Panc1 (cell line): Measurements from ENCODE around the gene DNER. TPM values are rescaled to one million over a fixed set of nuclear protein-coding genes. Genes with fewer than 3 reads are reported as not detected.

Experiments
- ATAC-seq: fragments of 200-7000 bp; cut with Tn5 transposase; 2 replicates; pipeline ENCODE4 v1.9.1; 2020; ENCODE audit warnings: mild to moderate bottlenecking, moderate library complexity
- BruUV-seq: library from RNA; stranded (reverse); fragments of 400-500 nt; replicated peaks from 2 replicates; lab custom pipeline; 2021; lab: Mats Ljungman, UMichigan
- CTCF ChIA-PET: fragments of 300-600 bp; sonication (Branson Sonifier 250); formaldehyde crosslinking; loops from one replicate; lab custom pipeline; 2022; ENCODE audit warnings: antibody characterized with exemption; lab: Charles Lee
- POLR2A ChIA-PET: fragments of 300-600 bp; sonication (Branson Sonifier 250); formaldehyde crosslinking; loops from one replicate; lab custom pipeline; 2022; ENCODE audit warnings: antibody characterized with exemption; lab: Charles Lee
- DNase-seq: peaks from one replicate; pipeline ENCODE4 v3.0.0-alpha.2; 2010; ENCODE audit warnings: low read depth, low spot score
- H3K27ac ChIP-seq: 2 replicates; pipeline ENCODE4 v1.5.1; 2011; ENCODE audit warnings: mild to moderate bottlenecking, low read length, inconsistent platforms
- H3K27me3 ChIP-seq: fragments of 200-500 bp; sonication (Bioruptor generic); 2 replicates; pipeline ENCODE4 v1.6.0; 2014; ENCODE audit warnings: low read length, inconsistent platforms; ENCODE audit not compliant: control insufficient read depth, insufficient read depth
- H3K36me3 ChIP-seq: fragments of 200-500 bp; sonication (Bioruptor generic); 2 replicates; pipeline ENCODE4 v1.5.1; 2014; ENCODE audit warnings: inconsistent platforms, mild to moderate bottlenecking, low read length, moderate library complexity; ENCODE audit not compliant: control insufficient read depth, insufficient read depth
- H3K4me1 ChIP-seq: 2 replicates; pipeline ENCODE4 v1.5.1; 2011; ENCODE audit warnings: inconsistent platforms, mild to moderate bottlenecking, low read length, moderate library complexity; ENCODE audit not compliant: control insufficient read depth, insufficient read depth
- H3K4me3 ChIP-seq, 2 experiments: 2 replicates each; pipeline ENCODE4 v1.5.1; 2011 to 2012; ENCODE audit warnings: low read depth in 2 of 2, low read length in 2 of 2, mild to moderate bottlenecking in 2 of 2, inconsistent platforms in 1 of 2, moderate library complexity in 1 of 2
- H3K9me3 ChIP-seq: fragments of 200-500 bp; sonication (Bioruptor generic); 2 replicates; pipeline ENCODE4 v1.5.1; 2014; ENCODE audit warnings: low read depth, mild to moderate bottlenecking, inconsistent platforms, low read length, moderate library complexity; ENCODE audit not compliant: control insufficient read depth, insufficient read depth
- POLR2AphosphoS5 ChIP-seq: IDR thresholded peaks from 2 replicates; pipeline ENCODE4 v1.6.1; 2012; ENCODE audit warnings: mild to moderate bottlenecking, low read depth, low read length, moderate library complexity
- REST ChIP-seq, 2 experiments: IDR thresholded peaks; 2 replicates each; pipeline ENCODE4 v1.6.1; 2011 to 2012; ENCODE audit warnings: low read depth in 2 of 2, control low read depth in 1 of 2, low read length in 1 of 2, mild to moderate bottlenecking in 1 of 2, moderate library complexity in 1 of 2; ENCODE audit not compliant: insufficient read depth in 1 of 2
- SIN3A ChIP-seq: IDR thresholded peaks from 2 replicates; pipeline ENCODE4 v1.6.1; 2012; ENCODE audit warnings: low read depth, mild to moderate bottlenecking, low read length, moderate library complexity, borderline replicate concordance; ENCODE audit not compliant: insufficient read depth
- TCF7L2 ChIP-seq: IDR thresholded peaks from 2 replicates; pipeline ENCODE4 v1.6.1; 2011; ENCODE audit warnings: mild to moderate bottlenecking, low read depth, low read length, inconsistent platforms
- in situ Hi-C: cut with HindIII; loops from 2 replicates; pipeline ENCODE4 v1.10.0; 2016; ENCODE audit warnings: low sequenced_read_pairs, low pct_unique_long_range_greater_than_20kb
- intact Hi-C: fragments of 100-400 bp; cut with micrococcal nuclease; formaldehyde crosslinking; loops from one replicate; pipeline ENCODE4 v1.10.0; 2022; ENCODE audit not compliant: unreplicated experiment
- total RNA-seq: library from RNA; stranded (reverse); gene quantifications from one replicate; pipeline ENCODE4 v1.2.1, GENCODE V29; 2021; ENCODE audit not compliant: unreplicated experiment
- TF ChIP-seq, protein P1 (sequence below): fragments of 450-650 bp; IDR thresholded peaks from 2 replicates; pipeline ENCODE4 v1.5.1; 2017; ENCODE audit warnings: mild to moderate bottlenecking

DNER gene
- total RNA-seq, 1 experiment from 2014 or later: 0.31 TPM

GRCh38 chr2:229658004-229658403 lies 56.4 kb downstream of the DNER start:
- DNase-seq (no peak), ATAC-seq (no peak)
- in situ Hi-C loops: no loop called here
- intact Hi-C loops: no loop called here
- TF ChIP-seq, protein P1, sequence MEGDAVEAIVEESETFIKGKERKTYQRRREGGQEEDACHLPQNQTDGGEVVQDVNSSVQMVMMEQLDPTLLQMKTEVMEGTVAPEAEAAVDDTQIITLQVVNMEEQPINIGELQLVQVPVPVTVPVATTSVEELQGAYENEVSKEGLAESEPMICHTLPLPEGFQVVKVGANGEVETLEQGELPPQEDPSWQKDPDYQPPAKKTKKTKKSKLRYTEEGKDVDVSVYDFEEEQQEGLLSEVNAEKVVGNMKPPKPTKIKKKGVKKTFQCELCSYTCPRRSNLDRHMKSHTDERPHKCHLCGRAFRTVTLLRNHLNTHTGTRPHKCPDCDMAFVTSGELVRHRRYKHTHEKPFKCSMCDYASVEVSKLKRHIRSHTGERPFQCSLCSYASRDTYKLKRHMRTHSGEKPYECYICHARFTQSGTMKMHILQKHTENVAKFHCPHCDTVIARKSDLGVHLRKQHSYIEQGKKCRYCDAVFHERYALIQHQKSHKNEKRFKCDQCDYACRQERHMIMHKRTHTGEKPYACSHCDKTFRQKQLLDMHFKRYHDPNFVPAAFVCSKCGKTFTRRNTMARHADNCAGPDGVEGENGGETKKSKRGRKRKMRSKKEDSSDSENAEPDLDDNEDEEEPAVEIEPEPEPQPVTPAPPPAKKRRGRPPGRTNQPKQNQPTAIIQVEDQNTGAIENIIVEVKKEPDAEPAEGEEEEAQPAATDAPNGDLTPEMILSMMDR: no peak
- no peak for TF ChIP-seq SIN3A
- no peak for TF ChIP-seq TCF7L2
- no peak for TF ChIP-seq POLR2AphosphoS5
- TF ChIP-seq REST (IDR thresholded peaks at IDR 0.05; ENCODE audit: insufficient read depth in 1 of 2, low read depth in 2 of 2, low read length in 1 of 2): no peak
- ChIA-PET POLR2A (no interaction called here), CTCF (no interaction called here)
- Histone ChIP-seq H3K36me3 (no peaks in the 10 kb centered on the region), H3K4me1 (no peaks in the 10 kb centered on the region), H3K9me3 (no peaks in the 10 kb centered on the region), H3K4me3 (no peak overlapping the region), H3K27ac (no peak overlapping the region), H3K27me3 (peaks cover 7% of the 10 kb centered on the region)
- BruUV-seq: no TSS peak

DNA sequence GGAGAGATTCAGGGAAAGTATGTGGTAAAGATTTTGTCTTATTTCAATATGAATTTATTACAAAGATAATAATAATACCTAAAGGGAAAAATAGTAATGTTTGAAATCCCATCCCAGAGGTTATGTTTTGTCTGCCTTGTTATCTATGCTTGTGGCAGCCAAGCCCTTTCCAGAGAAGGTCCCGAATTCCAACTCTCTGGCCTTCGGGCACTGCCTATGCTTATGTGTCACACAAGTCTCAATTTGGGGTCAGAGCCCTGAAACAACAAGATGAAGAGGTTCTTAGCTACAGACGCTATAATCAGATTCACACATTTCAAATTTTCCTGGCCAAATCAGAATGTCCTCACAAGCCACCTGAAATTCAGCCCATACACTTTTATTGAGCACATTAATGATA lies 59.9 kb downstream of the DNER start:
- TF ChIP-seq POLR2AphosphoS5 (no peak), REST (IDR thresholded peaks at IDR 0.05; ENCODE audit: insufficient read depth in 1 of 2, low read depth in 2 of 2, low read length in 1 of 2) (no peak), SIN3A (no peak), TCF7L2 (no peak)
- TF ChIP-seq, protein P1: no peak
- no TSS peak for BruUV-seq
- H3K36me3 ChIP-seq: no peaks in the 10 kb centered on the region
- H3K9me3 ChIP-seq: no peaks in the 10 kb centered on the region
- H3K4me1 ChIP-seq: no peaks in the 10 kb centered on the region
- H3K27ac ChIP-seq: no peak overlapping the region
- in situ Hi-C loops (no loop called here), intact Hi-C loops (no loop called here)
- H3K27me3 ChIP-seq: peaks cover 8% of the 10 kb centered on the region
- ChIA-PET POLR2A (no interaction called here), CTCF (no interaction called here)
- ATAC-seq (no peak), DNase-seq (no peak)
- no peak overlapping the region for H3K4me3 ChIP-seq
